GM12878 (cell line): ENCODE data around the gene SV2B. TPM values are rescaled to one million over a fixed set of nuclear protein-coding genes. Genes with fewer than 3 reads are reported as not detected.

Experiments
- ATAC-seq: fragments of 200-7000 bp; cut with Tn5 transposase; 3 replicates; pipeline ENCODE4 v1.9.1; 2020; ENCODE audit warnings: mild to moderate bottlenecking, moderate library complexity
- BruUV-seq: library from RNA; stranded (reverse); fragments of 400-500 nt; replicated peaks from 2 replicates; lab custom pipeline; 2021; lab: Mats Ljungman, UMichigan
- CTCF ChIA-PET: fragments of 300-600 bp; sonication (Branson Sonifier 250); formaldehyde crosslinking; extraction: SDS; loops from one replicate; lab custom pipeline; 2021; ENCODE audit warnings: inconsistent platforms; lab: Yijun Ruan, JAX
- POLR2A ChIA-PET: fragments of 350-600 bp; formaldehyde crosslinking; extraction: SDS; loops from one replicate; lab custom pipeline; 2021; ENCODE audit warnings: inconsistent platforms; lab: Charles Lee
- RAD21 ChIA-PET: fragments of 300-600 bp; sonication (Branson Sonifier 250); formaldehyde crosslinking; loops from one replicate; lab custom pipeline; 2023; ENCODE audit warnings: antibody characterized with exemption; ENCODE audit not compliant: unreplicated experiment; lab: Charles Lee
- SMC1A ChIA-PET: fragments of 300-600 bp; sonication (Branson Sonifier 250); formaldehyde crosslinking; loops from one replicate; lab custom pipeline; 2023; ENCODE audit not compliant: unreplicated experiment, uncharacterized antibody; lab: Charles Lee
- DNase-seq: peaks from one replicate; pipeline ENCODE4 v3.0.0-alpha.2; 2011; ENCODE audit warnings: low read depth, low spot score
- FAIRE-seq: peaks from 3 replicates; lab custom pipeline; 2011; peaks lifted over from hg19 to GRCh38; lab: Jason Lieb, UNC
- H2AFZ ChIP-seq: 2 replicates; pipeline ENCODE4 v1.6.0; 2011; ENCODE audit warnings: low read depth, low read length, control low read depth; ENCODE audit not compliant: control insufficient read depth
- H3K27ac ChIP-seq: 2 replicates; pipeline ENCODE4 v1.5.1; 2011; ENCODE audit warnings: control low read depth; ENCODE audit not compliant: control insufficient read depth, insufficient read depth
- H3K27me3 ChIP-seq, 2 experiments: replicated peaks in 1 of 2; 2 replicates each; pipeline versions ENCODE4 v1.6.0 to v1.6.1; 2011; ENCODE audit warnings: low read length in 1 of 2; ENCODE audit not compliant: control insufficient read depth in 2 of 2, insufficient read depth in 2 of 2
- H3K36me3 ChIP-seq, 2 experiments: 2 replicates each; pipeline ENCODE4 v1.5.1; 2011; ENCODE audit warnings: low read length in 1 of 2; ENCODE audit not compliant: control insufficient read depth in 2 of 2, insufficient read depth in 2 of 2
- H3K4me1 ChIP-seq: 2 replicates; pipeline ENCODE4 v1.6.1; 2011; ENCODE audit warnings: mild to moderate bottlenecking, low read length, moderate library complexity, mixed read lengths; ENCODE audit not compliant: control insufficient read depth, insufficient read depth
- H3K4me2 ChIP-seq: 2 replicates; pipeline ENCODE4 v1.6.0; 2011; ENCODE audit warnings: control low read depth; ENCODE audit not compliant: control insufficient read depth, insufficient read depth
- H3K4me3 ChIP-seq: fragments of 200-600 bp; sonication (generic); 2 replicates; pipeline ENCODE4 v1.5.1; 2016
- H3K79me2 ChIP-seq: 2 replicates; pipeline ENCODE4 v1.6.0; 2011; ENCODE audit warnings: low read length; ENCODE audit not compliant: control insufficient read depth, insufficient read depth
- H3K9ac ChIP-seq: 2 replicates; pipeline ENCODE4 v1.8.0; 2011; ENCODE audit warnings: low read length, control low read depth, mixed read lengths; ENCODE audit not compliant: control insufficient read depth, insufficient read depth
- H3K9me3 ChIP-seq: replicated peaks from 3 replicates; pipeline ENCODE4 v1.5.1; 2011; ENCODE audit warnings: mild to moderate bottlenecking, low read length; ENCODE audit not compliant: control insufficient read depth, insufficient read depth
- H4K20me1 ChIP-seq: 2 replicates; pipeline ENCODE4 v1.6.0; 2011; ENCODE audit not compliant: control insufficient read depth, insufficient read depth
- BCL11A ChIP-seq: IDR thresholded peaks from 2 replicates; pipeline ENCODE4 v1.6.1; 2011; ENCODE audit warnings: low read depth, low read length
- BMI1 ChIP-seq: fragments of 450-650 bp; IDR thresholded peaks from 2 replicates; pipeline ENCODE4 v1.6.1; 2016; ENCODE audit warnings: mild to moderate bottlenecking, moderate library complexity, borderline replicate concordance
- DPF2 ChIP-seq: fragments of 450-650 bp; IDR thresholded peaks from 2 replicates; pipeline ENCODE4 v1.6.1; 2017; ENCODE audit warnings: mild to moderate bottlenecking
- RCOR1 ChIP-seq: conservative IDR thresholded peaks from 2 replicates; pipeline ENCODE4 v1.6.1; 2012; ENCODE audit warnings: low read depth, low read length, improper control_type of control experiment
- SIX5 ChIP-seq: IDR thresholded peaks from 2 replicates; pipeline ENCODE4 v1.6.1; 2011; ENCODE audit warnings: mild to moderate bottlenecking, low read depth, low read length, moderate library complexity; ENCODE audit not compliant: severe bottlenecking
- WGBS: methylation state at CpG from one replicate; pipeline ENCODE4 v1.1.6; 2016; ENCODE audit warnings: low lambda C conversion rate; ENCODE audit not compliant: insufficient replicate concordance, insufficient coverage; ENCODE audit errors: missing lambda C conversion rate; 5-methylcytosine and 5-hydroxymethylcytosine counted together
- in situ Hi-C: fragments of 300-500 bp; cut with MboI; formaldehyde crosslinking; loops from 9 replicates; pipeline ENCODE4 v1.14.3; 2018; ENCODE audit warnings: mixed read lengths
- intact Hi-C: fragments of 100-400 bp; cut with micrococcal nuclease; formaldehyde crosslinking; loops from one replicate; pipeline ENCODE4 v1.14.2; 2022; ENCODE audit not compliant: unreplicated experiment
- polyA plus RNA-seq, 11 experiments: library from polyadenylated mRNA; depleted of rRNA in 4 of 11; unstranded in 6 of 11; stranded (reverse) in 5 of 11; fragments of >200 nt; fragmentation: Nextera tagmentation in 4 of 11; fragmentation: Illumina TruSeq in 1 of 11; extraction: Ambion mirVana in 4 of 11; extraction: Trizol in 1 of 11; gene quantifications; 1 replicate in 1 of 11; 2 replicates in 10 of 11; pipeline versions ENCODE4 v1.2.1 to v1.2.3, GENCODE V29; 2011 to 2016; ENCODE audit warnings: inconsistent platforms in 2 of 11, missing spikeins in 2 of 11, low read depth in 1 of 11
- total RNA-seq, 4 experiments: library from RNA; depleted of rRNA in 3 of 4; stranded (reverse); fragments of >200 nt in 3 of 4; fragmentation: Illumina TruSeq in 1 of 4; extraction: Trizol in 1 of 4; gene quantifications; 2 replicates each; pipeline versions ENCODE4 v1.2.1 to v1.2.3, GENCODE V29; 2013 to 2021
- TF ChIP-seq, protein P1 (sequence below): IDR thresholded peaks from 2 replicates; pipeline ENCODE4 v1.6.1; 2011; ENCODE audit warnings: borderline replicate concordance, low read depth, mild to moderate bottlenecking, moderate library complexity, low read length; ENCODE audit not compliant: insufficient read depth, poor library complexity, severe bottlenecking
- TF ChIP-seq, protein P2 (sequence below): fragments of 450-650 bp; formaldehyde crosslinking; IDR thresholded peaks from 2 replicates; pipeline ENCODE4 v1.4.0; 2020; ENCODE audit warnings: mild to moderate bottlenecking, moderate library complexity
- TF ChIP-seq, protein P3 (sequence below): fragments of 450-650 bp; IDR thresholded peaks from 2 replicates; pipeline ENCODE4 v1.6.1; 2017; ENCODE audit warnings: mild to moderate bottlenecking, low read depth, inconsistent platforms; ENCODE audit not compliant: poor library complexity, severe bottlenecking

Gene SV2B
- total and polyA plus RNA-seq, 10 of the 15 experiments (the other 5 are each of a cell fraction or from before 2014, with no cell fraction given): 0.03 to 1.7 (median 1.3) TPM

DNA sequence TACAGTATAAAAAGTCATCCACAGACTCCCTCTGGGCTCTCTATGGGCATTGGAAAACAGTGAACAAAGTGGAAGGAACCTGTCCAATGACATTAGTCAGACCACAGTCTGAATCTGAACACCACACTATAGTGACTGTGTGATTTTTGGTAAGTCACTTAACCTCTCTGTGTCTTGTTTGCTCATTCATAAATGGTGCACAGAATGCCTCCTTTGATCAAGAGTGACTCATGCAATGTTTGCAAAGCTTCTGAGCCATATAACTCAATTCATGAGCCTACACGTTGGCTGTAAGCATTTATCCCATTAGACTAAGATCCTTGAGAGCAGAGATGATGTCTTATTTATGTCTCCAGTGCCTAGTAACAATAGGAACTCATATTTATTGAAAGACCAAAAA lies 46.7 kb downstream of the SV2B start:
- ChIA-PET RAD21 (no interaction called here), CTCF (no interaction called here), SMC1A (no interaction called here), POLR2A (no interaction called here)
- Histone ChIP-seq H3K79me2 (no peaks in the 10 kb centered on the region), H3K27ac (no peak overlapping the region), H3K4me1 (no peaks in the 10 kb centered on the region), H3K36me3 (no peaks in the 10 kb centered on the region), H2AFZ (no peak overlapping the region), H3K9me3 (no peaks in the 10 kb centered on the region), H4K20me1 (no peaks in the 10 kb centered on the region), H3K27me3 (no peaks in the 10 kb centered on the region), H3K4me2 (no peak overlapping the region), H3K4me3 (no peak overlapping the region), H3K9ac (no peak overlapping the region)
- in situ Hi-C loops (no loop called here), intact Hi-C loops (loop anchor here (5.0 kb wide), 1 partner anchor 76 kb away; no protein-coding TSS in a partner anchor)
- no peak for ATAC-seq
- TF ChIP-seq, protein P1, sequence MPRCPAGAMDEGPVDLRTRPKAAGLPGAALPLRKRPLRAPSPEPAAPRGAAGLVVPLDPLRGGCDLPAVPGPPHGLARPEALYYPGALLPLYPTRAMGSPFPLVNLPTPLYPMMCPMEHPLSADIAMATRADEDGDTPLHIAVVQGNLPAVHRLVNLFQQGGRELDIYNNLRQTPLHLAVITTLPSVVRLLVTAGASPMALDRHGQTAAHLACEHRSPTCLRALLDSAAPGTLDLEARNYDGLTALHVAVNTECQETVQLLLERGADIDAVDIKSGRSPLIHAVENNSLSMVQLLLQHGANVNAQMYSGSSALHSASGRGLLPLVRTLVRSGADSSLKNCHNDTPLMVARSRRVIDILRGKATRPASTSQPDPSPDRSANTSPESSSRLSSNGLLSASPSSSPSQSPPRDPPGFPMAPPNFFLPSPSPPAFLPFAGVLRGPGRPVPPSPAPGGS: peak; percentile 79
- TF ChIP-seq BCL11A (no peak), DPF2 (no peak), BMI1 (no peak), RCOR1 (no peak), SIX5 (no peak)
- TF ChIP-seq, protein P2, sequence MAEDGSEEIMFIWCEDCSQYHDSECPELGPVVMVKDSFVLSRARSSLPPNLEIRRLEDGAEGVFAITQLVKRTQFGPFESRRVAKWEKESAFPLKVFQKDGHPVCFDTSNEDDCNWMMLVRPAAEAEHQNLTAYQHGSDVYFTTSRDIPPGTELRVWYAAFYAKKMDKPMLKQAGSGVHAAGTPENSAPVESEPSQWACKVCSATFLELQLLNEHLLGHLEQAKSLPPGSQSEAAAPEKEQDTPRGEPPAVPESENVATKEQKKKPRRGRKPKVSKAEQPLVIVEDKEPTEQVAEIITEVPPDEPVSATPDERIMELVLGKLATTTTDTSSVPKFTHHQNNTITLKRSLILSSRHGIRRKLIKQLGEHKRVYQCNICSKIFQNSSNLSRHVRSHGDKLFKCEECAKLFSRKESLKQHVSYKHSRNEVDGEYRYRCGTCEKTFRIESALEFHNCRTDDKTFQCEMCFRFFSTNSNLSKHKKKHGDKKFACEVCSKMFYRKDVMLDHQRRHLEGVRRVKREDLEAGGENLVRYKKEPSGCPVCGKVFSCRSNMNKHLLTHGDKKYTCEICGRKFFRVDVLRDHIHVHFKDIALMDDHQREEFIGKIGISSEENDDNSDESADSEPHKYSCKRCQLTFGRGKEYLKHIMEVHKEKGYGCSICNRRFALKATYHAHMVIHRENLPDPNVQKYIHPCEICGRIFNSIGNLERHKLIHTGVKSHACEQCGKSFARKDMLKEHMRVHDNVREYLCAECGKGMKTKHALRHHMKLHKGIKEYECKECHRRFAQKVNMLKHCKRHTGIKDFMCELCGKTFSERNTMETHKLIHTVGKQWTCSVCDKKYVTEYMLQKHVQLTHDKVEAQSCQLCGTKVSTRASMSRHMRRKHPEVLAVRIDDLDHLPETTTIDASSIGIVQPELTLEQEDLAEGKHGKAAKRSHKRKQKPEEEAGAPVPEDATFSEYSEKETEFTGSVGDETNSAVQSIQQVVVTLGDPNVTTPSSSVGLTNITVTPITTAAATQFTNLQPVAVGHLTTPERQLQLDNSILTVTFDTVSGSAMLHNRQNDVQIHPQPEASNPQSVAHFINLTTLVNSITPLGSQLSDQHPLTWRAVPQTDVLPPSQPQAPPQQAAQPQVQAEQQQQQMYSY (CRISPR knock-in tag): no peak
- TF ChIP-seq, protein P3, sequence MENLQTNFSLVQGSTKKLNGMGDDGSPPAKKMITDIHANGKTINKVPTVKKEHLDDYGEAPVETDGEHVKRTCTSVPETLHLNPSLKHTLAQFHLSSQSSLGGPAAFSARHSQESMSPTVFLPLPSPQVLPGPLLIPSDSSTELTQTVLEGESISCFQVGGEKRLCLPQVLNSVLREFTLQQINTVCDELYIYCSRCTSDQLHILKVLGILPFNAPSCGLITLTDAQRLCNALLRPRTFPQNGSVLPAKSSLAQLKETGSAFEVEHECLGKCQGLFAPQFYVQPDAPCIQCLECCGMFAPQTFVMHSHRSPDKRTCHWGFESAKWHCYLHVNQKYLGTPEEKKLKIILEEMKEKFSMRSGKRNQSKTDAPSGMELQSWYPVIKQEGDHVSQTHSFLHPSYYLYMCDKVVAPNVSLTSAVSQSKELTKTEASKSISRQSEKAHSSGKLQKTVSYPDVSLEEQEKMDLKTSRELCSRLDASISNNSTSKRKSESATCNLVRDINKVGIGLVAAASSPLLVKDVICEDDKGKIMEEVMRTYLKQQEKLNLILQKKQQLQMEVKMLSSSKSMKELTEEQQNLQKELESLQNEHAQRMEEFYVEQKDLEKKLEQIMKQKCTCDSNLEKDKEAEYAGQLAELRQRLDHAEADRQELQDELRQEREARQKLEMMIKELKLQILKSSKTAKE: no peak
- BruUV-seq: no TSS peak
- FAIRE-seq: no peak
- 0% methylated on average over 1 of the region's 1 CpG for WGBS
- no peak for DNase-seq
